WTC11 (cell line): ENCODE measurements around the gene ALS2. TPM values are rescaled to one million over a fixed set of nuclear protein-coding genes. Genes with fewer than 3 reads are reported as not detected.

ENCODE experiments used
- ARID4B ChIP-seq: sonication (generic); formaldehyde crosslinking; IDR thresholded peaks from 2 replicates; pipeline ENCODE4 v1.8.0; 2023; ENCODE audit warnings: missing genetic modification reagents, mild to moderate bottlenecking, borderline replicate concordance
- CBFB ChIP-seq: sonication (generic); formaldehyde crosslinking; IDR thresholded peaks from 2 replicates; pipeline ENCODE4 v1.8.1; 2022; ENCODE audit warnings: mild to moderate bottlenecking, low read depth, missing genetic modification reagents
- ETV6 ChIP-seq: sonication (generic); formaldehyde crosslinking; IDR thresholded peaks from 2 replicates; pipeline ENCODE4 v1.8.1; 2022; ENCODE audit warnings: mild to moderate bottlenecking, missing genetic modification reagents
- GABPB1 ChIP-seq: sonication (generic); formaldehyde crosslinking; IDR thresholded peaks from 2 replicates; pipeline ENCODE4 v1.8.1; 2023; ENCODE audit warnings: mild to moderate bottlenecking, missing genetic modification reagents
- MLX ChIP-seq: sonication (generic); formaldehyde crosslinking; IDR thresholded peaks from 2 replicates; pipeline ENCODE4 v1.8.1; 2023; ENCODE audit warnings: mild to moderate bottlenecking, missing genetic modification reagents, moderate library complexity
- NR2C2 ChIP-seq: sonication (generic); formaldehyde crosslinking; IDR thresholded peaks from 2 replicates; pipeline ENCODE4 v1.8.0; 2022; ENCODE audit warnings: mild to moderate bottlenecking, missing genetic modification reagents
- PREB ChIP-seq: sonication (generic); formaldehyde crosslinking; IDR thresholded peaks from 2 replicates; pipeline ENCODE4 v1.8.1; 2022; ENCODE audit warnings: mild to moderate bottlenecking, missing genetic modification reagents, moderate library complexity, borderline replicate concordance
- PRRX2 ChIP-seq: fragments of 250-450 bp; sonication (Bioruptor Pico); IDR thresholded peaks from 2 replicates; pipeline ENCODE4 v1.8.0; 2021; ENCODE audit warnings: mild to moderate bottlenecking
- SOX15 ChIP-seq: fragments of 250-450 bp; sonication (Bioruptor Pico); IDR thresholded peaks from 2 replicates; pipeline ENCODE4 v1.9.0; 2021; ENCODE audit warnings: mild to moderate bottlenecking
- ZNF317 ChIP-seq: sonication (generic); formaldehyde crosslinking; IDR thresholded peaks from 2 replicates; pipeline ENCODE4 v1.8.1; 2023; ENCODE audit warnings: low read depth, mild to moderate bottlenecking, moderate library complexity, missing genetic modification reagents, borderline replicate concordance
- ZNF425 ChIP-seq: fragments of 250-450 bp; sonication (Bioruptor Pico); conservative IDR thresholded peaks from 2 replicates; pipeline ENCODE4 v1.9.0; 2021; ENCODE audit warnings: mild to moderate bottlenecking
- total RNA-seq: library from RNA; stranded (reverse); gene quantifications from 3 replicates; pipeline ENCODE4 v1.2.3, GENCODE V29; 2021
- TF ChIP-seq, protein P1 (sequence below): sonication (generic); formaldehyde crosslinking; IDR thresholded peaks from 2 replicates; pipeline ENCODE4 v1.8.1; 2023; ENCODE audit warnings: mild to moderate bottlenecking, moderate library complexity, missing genetic modification reagents
- TF ChIP-seq, protein P2 (sequence below): sonication (generic); formaldehyde crosslinking; IDR thresholded peaks from 2 replicates; pipeline ENCODE4 v1.8.1; 2022; ENCODE audit warnings: mild to moderate bottlenecking, moderate library complexity, missing genetic modification reagents
- TF ChIP-seq, protein P3 (sequence below): sonication (generic); formaldehyde crosslinking; IDR thresholded peaks from 2 replicates; pipeline ENCODE4 v1.8.0; 2022; ENCODE audit warnings: mild to moderate bottlenecking, missing genetic modification reagents

ALS2 gene
- total RNA-seq, 1 experiment from 2014 or later: 30.5 TPM

DNA sequence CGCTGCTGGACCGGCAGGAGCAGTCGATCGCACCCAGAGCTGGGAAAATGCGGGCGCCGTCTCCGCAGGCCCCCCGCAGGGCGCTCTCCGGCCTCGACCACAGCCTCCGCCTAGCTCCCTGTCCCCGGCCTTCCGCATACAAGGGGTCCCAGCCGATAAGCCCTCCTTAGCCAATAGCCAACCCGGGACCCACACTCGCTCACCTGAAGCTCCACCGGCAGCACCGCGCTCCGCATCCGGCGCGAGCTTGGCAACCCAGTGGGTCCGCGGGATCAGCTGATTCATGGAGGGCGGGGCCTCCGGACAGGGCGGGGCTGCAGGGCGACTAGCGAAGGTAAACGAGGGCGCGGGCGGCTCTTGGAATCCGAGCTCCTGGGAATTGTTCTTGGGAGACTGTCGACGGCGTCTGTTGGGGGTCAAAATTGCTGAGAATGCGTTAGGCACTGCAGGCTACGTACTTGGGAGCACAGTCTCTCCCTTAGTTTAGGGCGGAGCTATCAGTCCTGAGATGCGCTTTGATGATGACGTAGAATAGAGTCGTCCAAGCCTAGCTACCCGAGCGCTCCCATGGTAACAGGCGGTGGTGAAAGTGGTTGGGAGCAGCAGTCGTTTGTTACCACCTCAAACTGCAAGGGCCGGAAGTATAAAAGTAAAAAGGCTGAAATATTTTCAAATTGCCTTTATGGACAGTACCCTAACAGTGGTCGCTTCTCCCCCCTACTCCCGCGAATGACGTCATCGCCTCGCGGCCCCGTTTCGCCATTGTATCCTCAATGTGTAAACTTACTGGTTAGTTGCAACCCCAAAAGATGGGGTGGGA is at the start of gene ALS2 (continued):
- TF ChIP-seq, protein P1, sequence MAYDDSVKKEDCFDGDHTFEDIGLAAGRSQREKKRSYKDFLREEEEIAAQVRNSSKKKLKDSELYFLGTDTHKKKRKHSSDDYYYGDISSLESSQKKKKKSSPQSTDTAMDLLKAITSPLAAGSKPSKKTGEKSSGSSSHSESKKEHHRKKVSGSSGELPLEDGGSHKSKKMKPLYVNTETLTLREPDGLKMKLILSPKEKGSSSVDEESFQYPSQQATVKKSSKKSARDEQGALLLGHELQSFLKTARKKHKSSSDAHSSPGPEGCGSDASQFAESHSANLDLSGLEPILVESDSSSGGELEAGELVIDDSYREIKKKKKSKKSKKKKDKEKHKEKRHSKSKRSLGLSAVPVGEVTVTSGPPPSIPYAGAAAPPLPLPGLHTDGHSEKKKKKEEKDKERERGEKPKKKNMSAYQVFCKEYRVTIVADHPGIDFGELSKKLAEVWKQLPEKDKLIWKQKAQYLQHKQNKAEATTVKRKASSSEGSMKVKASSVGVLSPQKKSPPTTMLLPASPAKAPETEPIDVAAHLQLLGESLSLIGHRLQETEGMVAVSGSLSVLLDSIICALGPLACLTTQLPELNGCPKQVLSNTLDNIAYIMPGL (CRISPR knock-in tag): peak; percentile 66; the same call in 1 of the 2 replicates
- TF ChIP-seq NR2C2 (CRISPR knock-in tag) (no peak), MLX (CRISPR knock-in tag) (no peak), ETV6 (CRISPR knock-in tag) (peak; percentile 60; the same call in 1 of the 2 replicates), GABPB1 (peak; percentile 51; the same call in 1 of the 2 replicates), ARID4B (CRISPR knock-in tag) (peak; percentile 75; the same call in 1 of the 2 replicates), ZNF317 (CRISPR knock-in tag) (no peak), CBFB (CRISPR knock-in tag) (peak; percentile 79; the same call in 1 of the 2 replicates), ZNF425 (no peak), SOX15 (CRISPR knock-in tag) (0 out of 2 replicates have a peak, but pooled peaks have one; percentile 22), PREB (CRISPR knock-in tag) (no peak), PRRX2 (CRISPR knock-in tag) (no peak)
- TF ChIP-seq, protein P2, sequence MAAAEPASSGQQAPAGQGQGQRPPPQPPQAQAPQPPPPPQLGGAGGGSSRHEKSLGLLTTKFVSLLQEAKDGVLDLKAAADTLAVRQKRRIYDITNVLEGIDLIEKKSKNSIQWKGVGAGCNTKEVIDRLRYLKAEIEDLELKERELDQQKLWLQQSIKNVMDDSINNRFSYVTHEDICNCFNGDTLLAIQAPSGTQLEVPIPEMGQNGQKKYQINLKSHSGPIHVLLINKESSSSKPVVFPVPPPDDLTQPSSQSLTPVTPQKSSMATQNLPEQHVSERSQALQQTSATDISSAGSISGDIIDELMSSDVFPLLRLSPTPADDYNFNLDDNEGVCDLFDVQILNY (CRISPR knock-in tag): peak; percentile 68
- TF ChIP-seq, protein P3, sequence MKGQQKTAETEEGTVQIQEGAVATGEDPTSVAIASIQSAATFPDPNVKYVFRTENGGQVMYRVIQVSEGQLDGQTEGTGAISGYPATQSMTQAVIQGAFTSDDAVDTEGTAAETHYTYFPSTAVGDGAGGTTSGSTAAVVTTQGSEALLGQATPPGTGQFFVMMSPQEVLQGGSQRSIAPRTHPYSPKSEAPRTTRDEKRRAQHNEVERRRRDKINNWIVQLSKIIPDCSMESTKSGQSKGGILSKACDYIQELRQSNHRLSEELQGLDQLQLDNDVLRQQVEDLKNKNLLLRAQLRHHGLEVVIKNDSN (CRISPR knock-in tag): peak; percentile 86
